Lower leg skin (tissue), 4 donors: Measurements from ENCODE around the gene PRKCG. TPM values are rescaled to one million over a fixed set of nuclear protein-coding genes. Genes with fewer than 3 reads are reported as not detected.

Experiments
- DNase-seq, 2 donors: peaks; one replicate each; pipeline ENCODE4 v3.0.0-alpha.2; 2019; ENCODE audit warnings: low spot score in 2 of 2
- H3K4me3 ChIP-seq: fragments of 200-600 bp; sonication (generic); 2 replicates; pipeline ENCODE4 v1.5.1; 2017; ENCODE audit warnings: mild to moderate bottlenecking, low read depth; ENCODE audit not compliant: poor library complexity, severe bottlenecking
- POLR2A ChIP-seq, 2 donors: fragments of 450-650 bp; IDR thresholded peaks; one replicate each; pipeline ENCODE4 v1.6.1; 2016 to 2017; ENCODE audit warnings: antibody characterized with exemption in 2 of 2, mild to moderate bottlenecking in 1 of 2, moderate library complexity in 1 of 2
- WGBS, 2 donors: methylation state at CpG; one replicate each; pipeline ENCODE4 v1.1.5; 2018; 5-methylcytosine and 5-hydroxymethylcytosine counted together
- intact Hi-C: fragments of 100-400 bp; cut with DNase I; formaldehyde crosslinking; loops from one replicate; pipeline ENCODE4 v1.15.0; 2023; ENCODE audit warnings: low total_unique reads
- total RNA-seq, 4 donors: library from RNA; depleted of rRNA; stranded (reverse); fragments of >200 nt; gene quantifications; one replicate each; pipeline ENCODE4 v1.1.0, GENCODE V29; 2016
- TF ChIP-seq, protein P1 (sequence below), 3 donors: fragments of 450-650 bp; IDR thresholded peaks; one replicate each; pipeline ENCODE4 v1.5.1; 2016; ENCODE audit warnings: antibody characterized with exemption in 3 of 3, mild to moderate bottlenecking in 3 of 3, moderate library complexity in 2 of 3

PRKCG gene
- total RNA-seq, 4 donors from 2014 or later = not detected

- TF ChIP-seq, protein P1, sequence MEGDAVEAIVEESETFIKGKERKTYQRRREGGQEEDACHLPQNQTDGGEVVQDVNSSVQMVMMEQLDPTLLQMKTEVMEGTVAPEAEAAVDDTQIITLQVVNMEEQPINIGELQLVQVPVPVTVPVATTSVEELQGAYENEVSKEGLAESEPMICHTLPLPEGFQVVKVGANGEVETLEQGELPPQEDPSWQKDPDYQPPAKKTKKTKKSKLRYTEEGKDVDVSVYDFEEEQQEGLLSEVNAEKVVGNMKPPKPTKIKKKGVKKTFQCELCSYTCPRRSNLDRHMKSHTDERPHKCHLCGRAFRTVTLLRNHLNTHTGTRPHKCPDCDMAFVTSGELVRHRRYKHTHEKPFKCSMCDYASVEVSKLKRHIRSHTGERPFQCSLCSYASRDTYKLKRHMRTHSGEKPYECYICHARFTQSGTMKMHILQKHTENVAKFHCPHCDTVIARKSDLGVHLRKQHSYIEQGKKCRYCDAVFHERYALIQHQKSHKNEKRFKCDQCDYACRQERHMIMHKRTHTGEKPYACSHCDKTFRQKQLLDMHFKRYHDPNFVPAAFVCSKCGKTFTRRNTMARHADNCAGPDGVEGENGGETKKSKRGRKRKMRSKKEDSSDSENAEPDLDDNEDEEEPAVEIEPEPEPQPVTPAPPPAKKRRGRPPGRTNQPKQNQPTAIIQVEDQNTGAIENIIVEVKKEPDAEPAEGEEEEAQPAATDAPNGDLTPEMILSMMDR (IDR thresholded peaks at IDR 0.05) = no peak
- TF ChIP-seq POLR2A (IDR thresholded peaks at IDR 0.05) = no peak
- 85% methylated on average over 17 of the region's 17 CpGs for WGBS, 2 donors
- intact Hi-C loops = no loop called here
- no peak overlapping the region for H3K4me3 ChIP-seq
- no peak for DNase-seq
Measured at GRCh38 chr19:53875602-53876325, 6.2 kb upstream of the PRKCG start.

DNA sequence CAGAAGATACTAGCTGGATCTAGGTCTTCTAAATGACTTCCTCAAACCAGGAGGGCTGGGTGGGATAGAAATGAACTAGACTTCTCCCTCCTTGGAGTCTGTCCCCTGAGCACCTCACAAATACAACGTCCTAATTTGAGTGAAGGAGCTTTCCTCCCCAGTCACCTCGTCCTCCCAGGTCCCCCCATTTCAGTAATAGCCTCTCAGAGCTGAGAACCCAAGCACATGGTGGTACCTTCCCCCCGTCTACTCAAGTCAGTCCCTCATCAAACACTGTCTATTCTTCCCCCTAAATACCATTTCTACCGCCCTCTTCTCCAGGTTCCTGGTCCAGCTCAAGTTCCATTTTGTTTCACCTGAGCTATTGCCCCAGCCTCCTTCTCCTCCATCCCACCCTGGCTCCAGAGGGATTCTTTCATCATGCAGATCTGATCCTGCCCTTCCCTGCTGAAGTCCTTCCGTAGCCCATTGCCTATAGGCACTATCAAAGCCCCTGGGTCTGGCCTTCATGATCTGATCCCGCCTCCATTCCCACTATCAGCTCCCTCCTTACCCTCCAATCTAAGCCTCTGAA is 5.3 kb upstream of the PRKCG start:
- H3K4me3 ChIP-seq = no peak overlapping the region
- no peak for DNase-seq
- 73 to 91% methylated on average over 5 to 6 of the region's 6 CpGs for WGBS, 2 donors
- TF ChIP-seq, protein P1 (IDR thresholded peaks at IDR 0.05) = no peak
- TF ChIP-seq POLR2A (IDR thresholded peaks at IDR 0.05) = no peak
- intact Hi-C loops = no loop called here

DNA sequence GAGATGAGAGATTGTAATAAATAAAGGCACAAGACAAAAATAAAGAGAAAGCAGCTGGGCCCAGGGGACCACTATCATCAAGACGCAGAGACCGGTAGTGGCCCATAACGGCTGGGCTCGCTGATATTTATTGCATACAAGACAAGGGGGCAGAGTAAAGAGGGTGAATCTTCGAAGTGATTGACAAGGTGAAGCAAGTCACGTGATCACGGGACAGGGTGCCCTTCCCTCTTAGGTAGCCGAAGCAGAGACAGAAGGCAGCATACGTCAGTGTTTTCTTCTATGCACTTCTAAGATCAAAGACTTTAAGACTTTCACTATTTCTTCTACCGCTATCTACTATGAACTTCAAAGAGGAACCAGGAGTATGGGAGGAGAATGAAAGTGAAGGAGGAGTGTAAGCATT is 4.6 kb upstream of the PRKCG start:
- whole genome bisulfite sequencing, 2 donors = 53 to 66% methylated on average over 10 of the region's 10 CpGs
- H3K4me3 ChIP-seq = no peak overlapping the region
- TF ChIP-seq POLR2A (IDR thresholded peaks at IDR 0.05) = no peak
- TF ChIP-seq, protein P1 (IDR thresholded peaks at IDR 0.05) = no peak
- DNase-seq = no peak
- intact Hi-C loops = no loop called here

DNA sequence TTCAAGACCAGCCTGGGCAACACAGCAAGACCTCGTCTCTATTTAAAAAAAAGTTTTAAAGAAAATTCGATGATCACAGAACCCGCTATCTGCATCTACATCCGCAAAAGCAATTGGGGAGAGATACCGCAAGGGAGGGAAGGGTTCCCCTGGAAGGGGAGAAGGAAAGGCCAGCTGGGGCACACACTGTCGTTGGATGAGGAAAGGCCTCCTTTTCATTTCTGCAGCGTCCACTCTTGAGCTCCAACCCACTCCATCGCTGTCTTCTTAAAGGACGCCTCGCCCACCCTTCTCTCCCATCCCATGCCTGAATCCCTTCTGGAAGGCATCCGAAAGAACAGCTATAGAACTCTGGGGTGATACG is 3.2 kb upstream of the PRKCG start:
- TF ChIP-seq, protein P1 (IDR thresholded peaks at IDR 0.05) = no peak
- no peak for TF ChIP-seq POLR2A (IDR thresholded peaks at IDR 0.05)
- intact Hi-C loops = no loop called here
- H3K4me3 ChIP-seq = no peak overlapping the region
- no peak for DNase-seq
- 52 to 55% methylated on average over 10 to 12 of the region's 12 CpGs for WGBS, 2 donors

DNA sequence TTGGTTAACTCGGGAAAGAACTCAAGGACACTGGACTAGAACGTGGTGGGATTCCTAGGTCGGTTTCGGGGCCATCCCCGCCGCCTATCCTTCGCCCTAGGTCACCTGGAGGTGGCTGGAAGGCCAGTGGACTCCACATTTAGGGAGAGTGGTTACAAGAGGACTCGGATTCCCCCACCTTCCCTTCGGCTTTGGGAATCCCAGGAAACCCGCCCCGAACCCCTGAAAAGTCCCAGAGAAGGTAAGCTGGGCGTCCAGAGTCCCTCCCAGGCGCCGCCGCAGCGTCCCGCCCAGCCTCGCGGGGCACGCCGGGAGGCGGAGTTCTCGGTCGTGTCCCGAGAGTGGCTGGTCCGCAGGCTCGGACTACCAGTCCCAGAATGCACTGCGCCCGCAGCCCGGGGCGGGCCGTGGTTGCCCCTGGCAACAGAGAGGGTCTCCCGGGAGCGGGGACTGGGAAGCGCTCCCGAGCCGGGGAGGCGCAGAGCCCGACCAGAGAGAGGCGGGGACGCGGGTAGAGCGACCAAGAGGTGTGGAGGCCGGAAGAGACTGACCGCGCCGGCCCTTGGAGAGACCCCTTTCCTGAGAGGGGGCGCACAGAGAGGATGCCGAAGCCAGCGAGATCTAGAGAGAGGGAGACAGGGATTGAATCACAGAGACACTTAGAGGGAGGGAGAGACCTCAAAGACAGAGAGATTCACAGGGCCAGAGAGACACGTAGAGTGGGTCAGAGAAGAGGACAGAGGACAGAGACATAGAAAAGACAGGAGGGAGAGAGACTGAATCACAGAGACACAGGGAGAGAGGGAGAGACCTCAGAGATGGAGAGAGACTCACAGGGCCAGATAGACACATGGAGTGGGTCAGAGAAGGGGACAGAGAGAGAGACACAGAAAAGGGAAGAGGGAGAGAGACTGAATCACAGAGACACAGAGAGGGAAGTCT is 2.6 kb upstream of the PRKCG start:
- H3K4me3 ChIP-seq = no peak overlapping the region
- intact Hi-C loops = no loop called here
- DNase-seq = peak; percentile 84 to 98
- WGBS, 2 donors = 2 to 5% methylated on average over 27 of the region's 51 CpGs
- TF ChIP-seq POLR2A (IDR thresholded peaks at IDR 0.05) = no peak
- TF ChIP-seq, protein P1 (IDR thresholded peaks at IDR 0.05) = no peak
